Measurements from ENCODE around the gene RBM11. TPM values are rescaled to one million over a fixed set of nuclear protein-coding genes. Genes with fewer than 3 reads are reported as not detected.

RBM11 gene
- total and polyA plus RNA-seq, 2 donors (not counting 3 experiments of a cell fraction or from before 2014, with no cell fraction given): not detected

- no peaks in the 10 kb centered on the region for H3K9me3 ChIP-seq (replicated peaks; ENCODE audit: control insufficient read depth, insufficient read depth, low read length)
- no peak overlapping the region for H3K4me3 ChIP-seq (replicated peaks in 1 of 3; ENCODE audit: insufficient read depth in 1 of 3, low read depth in 1 of 3, low read length in 3 of 3)
- no peak for DNase-seq (ENCODE audit: low read depth, low spot score)
- no TSS peak for BruUV-seq (replicated peaks)
- no peak overlapping the region for H3K4me2 ChIP-seq (ENCODE audit: insufficient read depth, low read length)
- no peak overlapping the region for H3K27ac ChIP-seq (ENCODE audit: insufficient read depth, low read depth, low read length)
- peaks cover 0 to 1% of the 10 kb centered on the region in 2 experiments for H3K27me3 ChIP-seq (ENCODE audit: control insufficient read depth in 2 of 2, insufficient read depth in 2 of 2, low read length in 2 of 2)
- H3K4me1 ChIP-seq (ENCODE audit: control insufficient read depth, extremely low read depth, insufficient read depth, low read length): no peaks in the 10 kb centered on the region
- H3K36me3 ChIP-seq (ENCODE audit: control insufficient read depth in 2 of 2, extremely low read depth in 1 of 2, insufficient read depth in 2 of 2, low read length in 2 of 2): no peaks in the 10 kb centered on the region
- POLR2A ChIA-PET: no interaction called here
- H3K79me2 ChIP-seq (ENCODE audit: control insufficient read depth, insufficient read depth, low read length): no peaks in the 10 kb centered on the region
- dilution Hi-C loops (cut with MboI; ENCODE audit: extremely low pct_ligation_motif_present, low sequenced_read_pairs): no loop called here
- H2AFZ ChIP-seq (ENCODE audit: low read depth, low read length): no peak overlapping the region
- intact Hi-C loops (cut with micrococcal nuclease): no loop called here
- no peak overlapping the region for H3K9ac ChIP-seq (replicated peaks; ENCODE audit: extremely low read depth, insufficient read depth, low read length)
- TF ChIP-seq FOS (IDR thresholded peaks at IDR 0.05; ENCODE audit: borderline replicate concordance, insufficient read depth, low read length) (no peak), GATA2 (IDR thresholded peaks at IDR 0.05; ENCODE audit: insufficient read depth, insufficient read length, low read depth, low read length) (no peak), EZH2 (IDR thresholded peaks at IDR 0.05; ENCODE audit: borderline replicate concordance, low read depth, low read length, severe bottlenecking) (no peak), POLR2A (IDR thresholded peaks at IDR 0.05; ENCODE audit: low read depth, low read length) (no peak), MAX (IDR thresholded peaks at IDR 0.05; ENCODE audit: insufficient read depth, insufficient read length) (no peak), CTCF (IDR thresholded peaks at IDR 0.05; ENCODE audit: extremely low read depth in 1 of 2, insufficient read depth in 1 of 2, low read depth in 1 of 2, low read length in 2 of 2) (no peak), MYC (IDR thresholded peaks at IDR 0.05; ENCODE audit: low read depth, low read length) (no peak), POLR2AphosphoS5 (IDR thresholded peaks at IDR 0.05; ENCODE audit: insufficient read depth, low read depth, low read length) (no peak), JUN (IDR thresholded peaks at IDR 0.05; ENCODE audit: borderline replicate concordance, insufficient read depth, insufficient read length, low read depth) (no peak)
- no peak for FAIRE-seq
- H4K20me1 ChIP-seq (replicated peaks; ENCODE audit: control insufficient read depth, extremely low read depth, insufficient read depth, low read length): no peaks in the 10 kb centered on the region
- H3K9me1 ChIP-seq (replicated peaks; ENCODE audit: control insufficient read depth, extremely low read depth, insufficient read depth, low read length): no peaks in the 10 kb centered on the region
- CTCF ChIA-PET: no interaction called here
Measured at GRCh38 chr21:14263879-14264278, 47.9 kb downstream of the RBM11 start.
